Activated CD4-positive, alpha-beta memory T cell treated with anti-CD3 and anti-CD28 coated beads for 36 hours (primary cell): ENCODE results near the gene LSP1. TPM values are rescaled to one million over a fixed set of nuclear protein-coding genes. Genes with fewer than 3 reads are reported as not detected.

Experiments
- CTCF ChIA-PET: fragments of 350-600 bp; sonication (Branson Sonifier 250); formaldehyde crosslinking; loops from one replicate; lab custom pipeline; 2021; ENCODE audit warnings: antibody characterized with exemption, inconsistent platforms; lab: Charles Lee
- POLR2A ChIA-PET: fragments of 350-600 bp; sonication (Branson Sonifier 250); formaldehyde crosslinking; loops from one replicate; lab custom pipeline; 2021; ENCODE audit warnings: antibody characterized with exemption; lab: Charles Lee
- DNase-seq: peaks from one replicate; pipeline ENCODE4 v3.0.0-alpha.2; 2020
- H3K27ac Mint-ChIP-seq: one replicate; pipeline ENCODE4 v1.8.0; 2021; ENCODE audit warnings: mixed read lengths
- H3K27me3 Mint-ChIP-seq: one replicate; pipeline ENCODE4 v1.8.0; 2021; ENCODE audit warnings: mixed read lengths
- H3K36me3 Mint-ChIP-seq: one replicate; pipeline ENCODE4 v1.8.0; 2021; ENCODE audit warnings: mixed read lengths
- H3K4me1 Mint-ChIP-seq: one replicate; pipeline ENCODE4 v1.8.0; 2021; ENCODE audit warnings: low read depth, mixed read lengths
- H3K4me3 Mint-ChIP-seq: one replicate; pipeline ENCODE4 v1.8.0; 2021; ENCODE audit warnings: mild to moderate bottlenecking, mixed read lengths
- H3K9me3 Mint-ChIP-seq: one replicate; pipeline ENCODE4 v1.8.0; 2021; ENCODE audit warnings: mixed read lengths
- intact Hi-C: fragments of 100-400 bp; cut with micrococcal nuclease; formaldehyde crosslinking; loops from one replicate; pipeline ENCODE4 v1.15.1; 2023
- total RNA-seq, 2 experiments: library from RNA; stranded (reverse); gene quantifications; one replicate each; pipeline ENCODE4 v1.2.3, GENCODE V29; 2021

Gene LSP1
- total RNA-seq, 2 experiments from 2014 or later, result 179 to 181 TPM

DNA sequence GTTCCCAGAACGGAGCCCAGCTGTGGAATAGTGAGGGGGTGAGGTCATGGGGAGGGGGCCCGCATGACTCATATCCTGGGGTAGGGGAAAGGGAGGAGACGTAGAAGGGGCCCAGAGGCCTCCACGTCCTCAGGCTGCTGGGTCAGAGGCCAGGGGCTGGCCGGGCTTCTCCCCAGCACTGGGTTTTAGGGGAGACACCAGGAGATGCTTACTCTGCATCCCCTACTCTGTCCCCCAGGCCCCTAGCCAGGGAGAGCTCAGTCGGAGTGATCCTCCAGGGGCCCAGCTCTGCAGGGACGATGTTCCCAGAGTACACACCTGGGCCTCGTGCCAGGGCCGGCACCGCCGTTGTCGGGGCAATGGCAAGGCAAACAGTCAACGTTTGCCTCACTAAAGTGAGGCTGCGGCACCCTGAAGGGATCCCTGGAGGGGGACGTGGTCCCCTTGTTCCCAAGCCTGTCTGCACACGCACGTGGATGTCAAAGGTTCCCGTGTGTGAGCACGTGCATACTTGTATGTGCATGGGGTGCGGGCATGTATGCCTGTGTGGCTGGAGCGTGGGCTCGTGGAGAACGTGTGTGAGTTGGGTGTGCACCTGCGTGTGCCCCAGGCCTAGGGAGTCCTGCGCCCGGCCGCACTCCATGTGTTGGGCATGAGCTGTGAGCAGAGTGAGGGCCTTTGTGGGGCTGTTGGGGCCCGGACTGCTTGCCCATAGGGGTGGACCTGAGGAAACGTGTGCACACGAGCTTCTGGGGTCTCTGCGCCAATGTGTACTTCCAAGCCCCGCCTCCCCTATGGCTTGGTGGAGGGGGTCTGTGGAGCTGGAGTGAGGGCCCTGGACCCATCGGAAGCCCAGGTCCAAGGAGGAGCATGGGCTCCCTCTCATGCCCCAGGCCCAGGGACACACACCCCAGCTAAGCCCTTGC is 24.6 kb downstream of the LSP1 start:
- DNase-seq, result no peak
- Mint-ChIP-seq H3K4me3 (no peak overlapping the region), H3K27me3 (no peaks in the 10 kb centered on the region), H3K27ac (no peak overlapping the region), H3K4me1 (peaks cover 7% of the 10 kb centered on the region), H3K36me3 (no peaks in the 10 kb centered on the region), H3K9me3 (no peaks in the 10 kb centered on the region)
- intact Hi-C loops, result no loop called here
- POLR2A ChIA-PET, result no interaction called here
- CTCF ChIA-PET, result interaction anchor here (0.6 to 2.6 kb wide), 7 partner anchors 9 to 274 kb away, joined by 3 to 7 read pairs (median 4); partner anchors contain the start of gene LSP1

DNA sequence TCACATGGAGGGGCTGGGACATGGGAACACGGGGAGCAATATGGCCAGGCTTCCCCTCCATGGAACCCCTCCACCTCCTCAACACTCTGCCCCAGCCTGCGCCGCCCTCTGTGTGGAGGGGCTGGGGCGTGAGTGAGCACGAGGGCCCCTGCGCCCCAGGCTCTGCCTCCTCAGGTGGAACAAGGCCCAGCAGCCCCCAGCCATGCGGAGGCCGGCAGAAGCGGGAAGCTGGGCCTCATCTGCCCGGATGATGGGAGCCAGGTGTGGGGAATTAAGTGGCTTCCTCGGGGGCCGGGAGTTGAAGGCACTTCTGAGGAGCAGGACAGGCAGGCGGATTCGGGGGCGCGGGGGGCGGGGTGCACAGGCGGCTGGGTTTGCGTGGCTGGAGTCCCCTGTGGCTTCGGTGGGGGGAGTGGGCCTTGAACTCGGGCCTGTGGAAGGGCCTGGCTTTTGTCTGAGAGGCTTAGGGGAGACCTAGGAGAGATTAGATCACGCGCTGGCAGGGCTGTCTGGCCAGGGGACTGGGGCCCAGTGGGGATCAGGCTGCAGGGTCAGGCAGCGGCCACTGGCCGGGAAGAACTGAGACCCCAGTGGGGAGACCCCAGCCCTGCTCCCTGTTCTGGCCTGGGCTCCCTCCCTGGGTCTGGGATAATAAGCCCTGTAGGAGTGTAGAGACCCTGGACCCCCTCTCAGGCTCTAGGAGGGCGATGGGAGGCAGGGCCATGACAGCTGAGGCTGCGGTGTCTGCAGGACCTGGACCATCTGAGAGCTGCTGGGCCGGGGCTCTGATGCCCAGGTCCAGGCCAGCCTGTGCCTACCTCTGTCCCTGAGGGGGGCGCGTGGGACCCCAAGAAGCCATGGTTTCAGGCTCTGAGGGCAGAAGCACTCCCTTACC is 25.5 kb downstream of the LSP1 start:
- CTCF ChIA-PET, result interaction anchor here (0.6 to 1.7 kb wide), 4 partner anchors 10 to 273 kb away, joined by 3 to 5 read pairs (median 3); no protein-coding TSS in a partner anchor

DNA sequence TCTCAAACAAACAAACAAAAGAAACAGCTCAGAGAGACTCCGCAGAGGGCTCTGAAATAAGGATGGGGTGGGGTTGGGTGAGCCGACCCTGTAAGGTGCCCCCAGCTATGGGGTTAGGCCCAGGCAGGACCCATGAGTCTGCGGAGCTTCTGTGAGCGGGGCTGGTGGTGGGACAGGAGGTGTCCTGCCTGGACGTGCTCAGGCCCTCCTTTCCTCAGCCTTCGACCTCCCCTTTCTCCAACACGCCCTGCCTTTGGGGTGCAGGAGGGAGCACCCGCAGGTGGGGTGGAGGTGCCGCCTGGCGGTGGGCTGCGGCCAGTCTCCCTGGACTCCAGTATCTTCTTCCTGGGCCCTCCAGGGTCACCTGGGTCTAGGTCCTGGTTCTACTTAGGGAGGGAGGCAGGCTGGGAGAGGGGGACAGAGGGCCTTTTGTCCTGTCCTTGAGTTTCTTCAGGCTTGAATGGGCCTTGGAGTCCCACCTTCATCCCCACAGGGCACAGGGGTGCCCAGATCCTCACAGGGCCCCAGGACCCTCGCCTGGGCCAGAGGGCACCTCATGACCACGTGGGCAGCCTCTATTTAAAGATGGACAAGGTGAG is 26.6 kb downstream of the LSP1 start:
- POLR2A ChIA-PET, result no interaction called here
- CTCF ChIA-PET, result interaction anchor here (1.0 to 1.7 kb wide), 2 partner anchors 29 to 272 kb away, joined by 3 to 5 read pairs; no protein-coding TSS in a partner anchor

More for the DNA sequence above, 25.5 kb downstream of the LSP1 start:
- intact Hi-C loops, result no loop called here
- Mint-ChIP-seq H3K36me3 (no peaks in the 10 kb centered on the region), H3K27me3 (no peaks in the 10 kb centered on the region), H3K4me3 (no peak overlapping the region), H3K27ac (no peak overlapping the region), H3K9me3 (no peaks in the 10 kb centered on the region), H3K4me1 (peaks cover 5% of the 10 kb centered on the region)
- POLR2A ChIA-PET, result no interaction called here
- DNase-seq, result no peak

DNA sequence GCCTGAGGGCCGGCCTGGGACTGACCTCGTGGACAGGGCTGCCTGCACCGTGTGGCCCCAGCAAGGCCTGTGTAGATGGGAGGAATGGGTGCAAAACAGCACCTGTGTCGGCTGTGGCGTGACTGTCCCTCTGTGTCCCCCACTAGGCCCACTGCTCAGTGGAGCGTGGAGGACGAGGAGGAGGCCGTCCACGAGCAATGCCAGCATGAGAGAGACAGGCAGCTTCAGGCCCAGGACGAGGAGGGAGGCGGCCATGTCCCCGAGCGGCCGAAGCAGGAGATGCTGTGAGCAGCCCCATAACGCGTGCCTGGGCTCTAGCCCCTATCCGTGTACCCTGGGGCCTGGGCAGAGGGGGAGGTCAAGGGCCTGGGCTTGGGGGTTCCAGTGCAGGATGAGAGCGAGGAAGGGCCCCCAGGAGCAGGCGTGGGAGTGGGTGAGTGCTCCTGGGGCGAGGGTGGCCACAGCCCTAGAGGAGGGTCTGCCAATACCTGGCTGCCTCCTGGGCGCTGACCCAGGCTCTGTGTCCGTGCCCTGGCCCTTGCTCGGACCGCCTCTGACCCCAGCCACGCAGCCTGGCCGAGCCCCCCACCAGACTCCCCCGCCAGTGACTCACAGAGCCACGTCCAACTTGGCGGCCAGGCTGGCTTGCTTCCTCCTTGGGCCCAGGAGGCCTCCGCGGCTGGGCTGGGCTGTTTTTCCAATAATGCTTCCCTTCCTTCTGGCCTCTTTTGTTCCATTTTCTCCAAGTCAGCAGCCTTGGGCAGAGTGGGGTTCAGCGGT is 27.2 kb downstream of the LSP1 start:
- H3K27ac Mint-ChIP-seq, result no peak overlapping the region

More for the DNA sequence above, 26.6 kb downstream of the LSP1 start:
- Mint-ChIP-seq H3K4me1 (peaks cover 5% of the 10 kb centered on the region), H3K27me3 (no peaks in the 10 kb centered on the region), H3K9me3 (no peaks in the 10 kb centered on the region), H3K36me3 (no peaks in the 10 kb centered on the region), H3K4me3 (no peak overlapping the region), H3K27ac (no peak overlapping the region)
- no peak for DNase-seq
- intact Hi-C loops, result no loop called here

DNA sequence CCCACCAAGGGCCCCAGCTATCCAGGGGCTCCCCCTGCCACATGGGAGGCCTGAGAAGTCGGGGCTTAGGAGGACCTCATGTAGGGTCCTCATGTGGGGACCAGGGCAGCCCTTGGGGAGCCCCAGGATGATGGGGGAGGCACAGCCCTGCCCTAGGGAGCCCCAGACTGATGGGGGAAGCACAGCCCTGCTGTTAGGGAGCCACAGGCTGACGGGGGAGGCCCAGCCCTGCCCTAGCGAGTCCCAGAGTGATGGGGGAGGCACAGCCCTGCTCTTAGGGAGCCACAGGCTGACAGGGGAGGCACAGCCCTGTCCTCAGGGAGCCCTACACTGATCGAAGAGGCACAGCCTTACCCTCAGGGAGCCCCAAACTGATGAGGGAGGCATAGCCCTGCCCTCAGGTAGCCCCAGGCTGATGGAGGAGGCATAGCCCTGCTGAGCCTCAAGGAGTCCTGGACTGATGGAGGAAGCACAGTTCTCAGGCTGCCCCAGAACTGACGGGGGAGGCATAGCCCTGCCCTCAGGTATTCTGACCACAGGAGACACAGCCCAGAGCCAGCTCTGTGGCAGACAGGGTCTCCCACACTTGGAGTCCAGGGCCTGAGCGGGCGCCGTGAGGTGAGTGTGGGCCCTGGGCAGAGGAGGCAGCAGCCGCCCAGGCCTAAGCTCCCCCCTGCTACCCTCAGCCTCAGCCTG is 28.0 kb downstream of the LSP1 start:
- H3K27me3 Mint-ChIP-seq, result no peaks in the 10 kb centered on the region
- H3K27ac Mint-ChIP-seq, result no peak overlapping the region
- no peaks in the 10 kb centered on the region for H3K9me3 Mint-ChIP-seq
- no peak overlapping the region for H3K4me3 Mint-ChIP-seq
- no peak for DNase-seq
- H3K36me3 Mint-ChIP-seq, result no peaks in the 10 kb centered on the region
- POLR2A ChIA-PET, result no interaction called here
- CTCF ChIA-PET, result interaction anchor here (0.5 to 3.4 kb wide), 3 partner anchors 31 to 272 kb away, joined by 3 to 78 read pairs (median 19); no protein-coding TSS in a partner anchor
- intact Hi-C loops, result loop anchor here (5.0 kb wide), 1 partner anchor 36 kb away; the partner anchor contains the start of gene TNNT3
- peaks cover 2% of the 10 kb centered on the region for H3K4me1 Mint-ChIP-seq

More for the DNA sequence above, 27.2 kb downstream of the LSP1 start:
- H3K27me3 Mint-ChIP-seq, result no peaks in the 10 kb centered on the region
- H3K9me3 Mint-ChIP-seq, result no peaks in the 10 kb centered on the region
- ChIA-PET POLR2A (no interaction called here), CTCF (interaction anchor here (1.7 kb wide), 1 partner anchor 271 kb away, joined by 5 read pairs; no protein-coding TSS in a partner anchor)
- no peak for DNase-seq
- intact Hi-C loops, result loop anchor here (5.0 kb wide), 1 partner anchor 37 kb away; the partner anchor contains the start of gene TNNT3
- peaks cover 5% of the 10 kb centered on the region for H3K4me1 Mint-ChIP-seq
- no peaks in the 10 kb centered on the region for H3K36me3 Mint-ChIP-seq
- H3K4me3 Mint-ChIP-seq, result no peak overlapping the region

DNA sequence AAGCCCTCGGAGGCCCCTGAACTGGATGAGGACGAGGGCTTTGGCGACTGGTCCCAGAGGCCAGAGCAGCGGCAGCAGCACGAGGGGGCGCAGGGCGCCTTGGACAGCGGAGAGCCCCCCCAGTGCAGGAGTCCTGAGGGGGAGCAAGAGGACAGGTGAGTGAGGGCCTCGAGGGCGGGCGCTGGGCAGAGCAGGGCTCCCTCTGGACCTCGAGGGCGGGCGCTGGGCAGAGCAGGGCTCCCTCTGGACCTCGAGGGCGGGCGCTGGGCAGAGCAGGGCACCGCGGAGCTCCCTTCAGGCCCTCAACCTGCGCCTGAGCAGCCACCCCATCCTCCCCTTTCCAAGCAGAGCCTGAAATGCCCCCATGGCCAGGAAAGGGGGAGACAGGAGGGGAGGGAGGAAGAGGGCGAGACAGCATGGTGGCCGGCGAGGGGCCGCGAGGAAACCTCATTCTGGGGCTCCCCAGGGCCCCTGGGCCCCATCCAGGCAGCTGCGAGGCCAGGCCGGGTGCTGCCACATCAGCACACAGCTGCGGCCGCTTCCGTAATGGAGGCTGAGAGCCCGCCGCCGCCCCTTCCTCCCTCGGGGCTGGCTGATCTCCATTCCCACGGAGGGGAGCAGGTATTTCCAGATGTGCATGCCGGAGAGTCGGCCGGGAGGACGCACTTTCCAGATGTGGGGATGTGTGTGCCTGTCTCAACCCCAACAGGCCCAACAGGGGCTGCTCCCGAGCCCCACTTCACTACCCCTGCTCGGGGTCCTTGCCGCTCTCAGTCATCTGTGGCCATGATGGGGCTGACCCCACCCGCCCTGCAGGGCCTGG is 28.8 kb downstream of the LSP1 start:
- ChIA-PET POLR2A (interaction anchor here (0.7 to 1.0 kb wide), 2 partner anchors 26 to 28 kb away, joined by 3 read pairs; partner anchors contain the start of gene LSP1), CTCF (interaction anchor here (0.5 to 3.4 kb wide), 48 partner anchors 10 to 563 kb away, joined by 3 to 78 read pairs (median 5); partner anchors contain the start of genes H19, LSP1, PRR33 and TNNI2)
- intact Hi-C loops, result loop anchor here (1.0 to 5.0 kb wide), 2 partner anchors 36 to 271 kb away; partner anchors contain the start of gene TNNT3
- no peak for DNase-seq
- no peaks in the 10 kb centered on the region for H3K36me3 Mint-ChIP-seq
- H3K27me3 Mint-ChIP-seq, result no peaks in the 10 kb centered on the region
- no peak overlapping the region for H3K27ac Mint-ChIP-seq
- no peak overlapping the region for H3K4me3 Mint-ChIP-seq
- no peaks in the 10 kb centered on the region for H3K4me1 Mint-ChIP-seq
- no peaks in the 10 kb centered on the region for H3K9me3 Mint-ChIP-seq

DNA sequence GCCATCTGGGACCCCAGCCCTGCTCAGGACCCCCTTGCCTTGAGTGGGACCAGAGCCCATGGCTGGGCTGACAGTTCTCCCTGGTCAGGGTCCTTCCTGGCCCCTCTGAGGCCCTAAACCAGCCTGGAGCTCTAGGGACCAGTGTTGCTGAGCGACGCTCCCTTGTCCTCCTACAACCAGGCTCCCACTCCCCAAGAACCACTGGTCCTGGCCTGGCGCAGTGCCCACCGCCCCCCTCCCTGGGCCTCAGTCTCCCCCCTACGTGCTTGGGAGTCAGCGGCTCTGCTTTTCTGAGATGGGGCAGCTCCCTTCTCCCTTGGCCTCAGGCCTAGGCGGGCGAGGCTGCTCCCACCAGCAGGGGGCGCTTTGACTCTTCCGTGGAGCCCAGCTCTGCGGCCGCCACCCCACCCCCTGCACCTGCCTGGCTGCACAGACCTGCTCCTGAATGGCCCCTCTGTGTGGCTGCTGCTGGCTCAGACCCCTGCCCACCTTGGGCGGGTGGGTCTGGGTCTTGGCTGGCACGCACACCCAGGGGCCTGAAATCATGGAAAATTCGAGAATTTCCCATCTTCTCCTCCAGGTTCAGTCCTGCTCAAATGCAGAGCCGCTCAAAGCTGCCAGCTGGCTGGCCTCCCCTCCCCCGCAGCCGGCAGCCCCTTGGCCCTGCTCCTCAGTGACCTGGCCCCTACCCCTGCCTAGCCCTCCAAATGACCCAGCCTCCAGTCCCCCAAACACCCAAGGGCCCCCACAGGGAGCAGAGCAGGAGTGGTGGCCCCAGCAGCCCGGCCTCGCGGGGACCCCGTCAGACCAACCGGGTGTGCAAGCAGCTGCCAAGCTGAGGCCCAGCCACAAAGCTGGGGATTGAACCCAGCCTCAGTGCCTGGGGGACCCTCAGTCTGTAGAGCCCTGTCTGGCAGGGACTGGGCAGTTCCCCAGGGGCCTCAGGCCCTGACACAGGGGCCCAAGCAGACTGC is 29.7 kb downstream of the LSP1 start:
- ChIA-PET POLR2A (interaction anchor here (0.7 to 1.0 kb wide), 2 partner anchors 27 to 29 kb away, joined by 3 read pairs; partner anchors contain the start of gene LSP1), CTCF (interaction anchor here (0.6 to 3.4 kb wide), 49 partner anchors 9 to 563 kb away, joined by 3 to 78 read pairs (median 5); partner anchors contain the start of genes H19, LSP1, PRR33 and TNNI2)
- no peak overlapping the region for H3K4me3 Mint-ChIP-seq
- no peaks in the 10 kb centered on the region for H3K27me3 Mint-ChIP-seq
- no peaks in the 10 kb centered on the region for H3K4me1 Mint-ChIP-seq
- H3K27ac Mint-ChIP-seq, result no peak overlapping the region
- intact Hi-C loops, result loop anchor here (1.0 to 5.0 kb wide), 2 partner anchors 35 to 270 kb away; partner anchors contain the start of gene TNNT3
- no peaks in the 10 kb centered on the region for H3K9me3 Mint-ChIP-seq
- DNase-seq, result peak; percentile 82
- H3K36me3 Mint-ChIP-seq, result no peaks in the 10 kb centered on the region

DNA sequence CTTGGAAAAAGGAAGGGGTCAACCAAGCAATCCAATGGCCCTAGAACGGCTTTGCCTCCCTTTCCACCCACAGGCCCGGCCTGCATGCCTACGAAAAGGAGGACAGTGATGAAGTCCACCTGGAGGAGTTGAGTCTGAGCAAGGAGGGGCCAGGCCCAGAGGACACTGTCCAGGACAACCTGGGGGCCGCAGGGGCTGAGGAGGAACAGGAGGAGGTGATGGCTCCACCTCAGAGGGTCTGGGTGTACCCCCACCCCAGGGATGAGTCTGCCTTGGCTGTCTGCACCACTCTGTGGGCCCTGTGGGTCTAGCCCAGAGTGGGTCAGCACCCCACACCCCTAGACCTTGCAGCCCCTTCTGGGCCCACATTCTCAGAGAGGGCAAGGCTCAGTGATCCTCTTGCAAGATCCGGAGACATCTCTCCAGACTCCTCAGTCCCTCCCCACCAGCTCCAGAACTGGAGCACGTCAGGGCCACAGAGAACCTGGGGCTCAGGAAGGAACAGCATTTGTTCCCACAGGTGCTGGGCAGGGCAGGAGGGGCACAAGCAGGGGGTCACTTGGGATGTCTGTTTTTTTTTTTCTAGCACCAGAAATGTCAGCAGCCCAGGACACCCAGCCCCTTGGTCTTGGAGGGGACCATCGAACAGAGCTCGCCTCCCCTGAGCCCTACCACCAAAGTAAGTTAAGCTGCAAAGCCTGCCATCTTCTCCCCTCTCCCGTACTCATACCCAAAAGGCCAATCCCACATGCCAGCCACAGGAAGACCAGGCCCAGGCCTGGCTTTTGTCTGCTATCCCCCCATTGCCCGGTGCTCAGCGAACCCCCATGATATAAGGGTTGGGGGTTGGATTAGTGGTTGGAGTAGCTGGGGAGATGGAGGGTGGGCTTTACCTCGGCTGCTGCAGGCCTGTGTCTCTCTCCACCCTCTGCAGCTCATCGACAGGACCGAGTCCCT is 30.7 kb downstream of the LSP1 start:
- H3K27me3 Mint-ChIP-seq, result no peaks in the 10 kb centered on the region

More for the DNA sequence above, 30.7 kb downstream of the LSP1 start:
- Mint-ChIP-seq H3K27ac (no peak overlapping the region), H3K4me1 (peaks cover 6% of the 10 kb centered on the region), H3K36me3 (peaks cover 2% of the 10 kb centered on the region), H3K9me3 (no peaks in the 10 kb centered on the region), H3K4me3 (no peak overlapping the region)
- ChIA-PET POLR2A (no interaction called here), CTCF (interaction anchor here (0.6 to 3.4 kb wide), 20 partner anchors 11 to 269 kb away, joined by 3 to 78 read pairs (median 12); partner anchors contain the start of genes LSP1 and TNNT3)
- DNase-seq, result no peak
- intact Hi-C loops, result loop anchor here (5.0 kb wide), 1 partner anchor 34 kb away; the partner anchor contains the start of gene TNNT3
